ENCODE measurements around the gene RASL10A.
"Not testable (repeated sequence)": the region's sequence is repeated elsewhere in the genome, so short reads cannot be mapped to it uniquely, and the experiment has no call there.

RASL10A gene

GRCh38 chr22:29315286-29316140 lies at the start of gene RASL10A:
TSS of gene RASL10A (minus strand) at chr22:29315697. CDS start at chr22:29315246, 451 bp downstream.
- no peak for DNase-seq (ENCODE audit: low read depth in 2 of 2)

GRCh38 chr22:29359469-29359868 lies 44.0 kb upstream of the RASL10A start:
- DNase-seq (ENCODE audit: low read depth in 2 of 2) = peak; percentile 19 to 27

- not testable (repeated sequence) for DNase-seq (ENCODE audit: low read depth in 2 of 2)
These were observed 41.8 kb upstream of the RASL10A start for GRCh38 chr22:29357193-29357890.

- DNase-seq (ENCODE audit: low read depth in 2 of 2) = no peak
These were observed 38.4 kb upstream of the RASL10A start for GRCh38 chr22:29353860-29354259.

GRCh38 chr22:29353286-29353685 lies 37.8 kb upstream of the RASL10A start:
- DNase-seq (ENCODE audit: low read depth in 2 of 2) = no peak

GRCh38 chr22:29352778-29353177 lies 37.3 kb upstream of the RASL10A start:
- no peak for DNase-seq (ENCODE audit: low read depth in 2 of 2)

GRCh38 chr22:29351891-29352290 lies 36.4 kb upstream of the RASL10A start:
- DNase-seq (ENCODE audit: low read depth in 2 of 2) = no peak

GRCh38 chr22:29351042-29351441 lies 35.5 kb upstream of the RASL10A start:
- DNase-seq (ENCODE audit: low read depth in 2 of 2) = no peak

GRCh38 chr22:29348956-29349355 lies 33.5 kb upstream of the RASL10A start:
- no peak for DNase-seq (ENCODE audit: low read depth in 2 of 2)

GRCh38 chr22:29348041-29348440 lies 32.5 kb upstream of the RASL10A start:
- no peak for DNase-seq (ENCODE audit: low read depth in 2 of 2)

GRCh38 chr22:29346659-29347058 lies 31.2 kb upstream of the RASL10A start:
- no peak for DNase-seq (ENCODE audit: low read depth in 2 of 2)

GRCh38 chr22:29345932-29346331 lies 30.4 kb upstream of the RASL10A start:
- no peak for DNase-seq (ENCODE audit: low read depth in 2 of 2)

- DNase-seq (ENCODE audit: low read depth in 2 of 2) = not testable (repeated sequence)
These were observed 29.4 kb upstream of the RASL10A start for GRCh38 chr22:29344889-29345288.

GRCh38 chr22:29344137-29344536 lies 28.6 kb upstream of the RASL10A start:
- DNase-seq (ENCODE audit: low read depth in 2 of 2) = peak; percentile 79 to 82

GRCh38 chr22:29343313-29343805 lies 27.9 kb upstream of the RASL10A start:
- peak; percentile 57 to 58 for DNase-seq (ENCODE audit: low read depth in 2 of 2)

- DNase-seq (ENCODE audit: low read depth in 2 of 2) = no peak
These were observed 27.2 kb upstream of the RASL10A start for GRCh38 chr22:29342577-29343312.

GRCh38 chr22:29342177-29342576 lies 26.7 kb upstream of the RASL10A start:
- no peak for DNase-seq (ENCODE audit: low read depth in 2 of 2)

GRCh38 chr22:29341849-29342127 lies 26.3 kb upstream of the RASL10A start:
- DNase-seq (ENCODE audit: low read depth in 2 of 2) = no peak

GRCh38 chr22:29341056-29341848 lies 25.8 kb upstream of the RASL10A start:
- DNase-seq (ENCODE audit: low read depth in 2 of 2) = no peak

GRCh38 chr22:29340566-29340965 lies 25.1 kb upstream of the RASL10A start:
- DNase-seq (ENCODE audit: low read depth in 2 of 2) = no peak

Data from fibroblast of skin of left quadriceps (primary cell).